HG03066 (cell line): ENCODE results near the gene ARV1.

Experiments
- ATAC-seq: cut with Tn5 transposase; IDR thresholded peaks from one replicate; pipeline ENCODE4 v1.9.1; 2021; ENCODE audit warnings: low read depth; ENCODE audit not compliant: unreplicated experiment

The ARV1 gene

GRCh38 chr1:230978491-230979388 is at the start of gene ARV1, which contains the start of gene TTC13:
TSS of gene ARV1 (plus strand) at chr1:230979094. CDS start at chr1:230979106, 12 bp downstream.
TSS of gene TTC13 (minus strand) at chr1:230978861. CDS start at chr1:230978830, 31 bp downstream.
- ATAC-seq: peak; percentile 88

GRCh38 chr1:230930986-230931385 is 47.9 kb upstream of the ARV1 start:
- no peak for ATAC-seq

DNA sequence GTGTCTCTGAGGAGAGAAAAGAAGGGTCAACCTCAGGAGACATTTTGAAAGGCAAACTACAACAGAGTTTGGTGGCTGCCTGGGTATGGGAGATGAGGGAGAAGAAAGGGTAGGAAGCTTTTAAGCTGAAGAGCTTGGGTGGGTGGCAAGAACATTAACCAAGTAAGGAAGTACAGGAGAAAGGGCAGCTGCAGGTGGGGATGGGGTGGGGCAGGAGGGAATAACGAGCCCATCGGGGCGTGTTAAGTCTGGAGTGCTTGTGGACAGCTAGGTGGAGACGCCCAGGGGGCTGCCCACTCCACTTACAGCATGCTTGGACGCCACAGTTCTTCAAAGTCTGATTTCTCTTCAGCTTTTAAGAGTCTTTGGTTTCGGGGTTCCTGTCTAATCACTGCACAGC is 43.0 kb upstream of the ARV1 start:
- no peak for ATAC-seq

- no peak for ATAC-seq
Observed at GRCh38 chr1:230936475-230936874, 42.4 kb upstream of the ARV1 start.

- no peak for ATAC-seq
Observed at GRCh38 chr1:230937371-230937770, 41.5 kb upstream of the ARV1 start.

- ATAC-seq: no peak
Observed at GRCh38 chr1:230938924-230939368, 39.9 kb upstream of the ARV1 start.

DNA sequence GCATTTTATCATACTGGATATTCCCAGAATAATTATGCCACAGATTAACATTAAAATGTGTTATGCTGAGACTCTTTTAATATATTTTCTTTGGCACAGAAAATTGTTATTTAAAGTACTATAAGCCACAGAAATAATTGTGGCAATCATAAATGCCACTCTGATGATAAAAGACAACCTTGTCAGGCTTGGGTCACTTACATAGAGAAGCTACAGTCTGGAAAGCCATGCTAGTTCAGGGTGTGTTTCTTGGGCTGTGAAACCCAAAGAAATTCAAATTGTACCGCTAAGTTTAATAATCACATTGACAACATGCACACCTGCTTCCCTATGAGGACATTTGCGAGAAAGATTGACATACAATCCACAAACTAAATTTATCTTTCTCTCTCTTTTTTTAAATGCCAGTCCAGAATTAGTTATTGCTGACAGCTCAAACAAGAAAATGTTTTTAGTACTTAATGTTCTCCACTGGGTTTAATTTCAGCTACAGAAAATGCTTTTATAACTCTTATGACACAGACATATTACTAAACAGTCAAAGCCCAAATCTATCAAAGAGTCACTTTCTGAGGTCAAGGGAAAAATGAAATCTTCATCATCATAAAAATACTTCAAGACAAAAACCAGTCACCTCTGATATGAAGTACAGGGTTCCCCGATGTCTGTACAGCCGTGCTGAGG is 38.9 kb upstream of the ARV1 start:
- no peak for ATAC-seq

- no peak for ATAC-seq
Observed at GRCh38 chr1:230940848-230941247, 38.0 kb upstream of the ARV1 start.

DNA sequence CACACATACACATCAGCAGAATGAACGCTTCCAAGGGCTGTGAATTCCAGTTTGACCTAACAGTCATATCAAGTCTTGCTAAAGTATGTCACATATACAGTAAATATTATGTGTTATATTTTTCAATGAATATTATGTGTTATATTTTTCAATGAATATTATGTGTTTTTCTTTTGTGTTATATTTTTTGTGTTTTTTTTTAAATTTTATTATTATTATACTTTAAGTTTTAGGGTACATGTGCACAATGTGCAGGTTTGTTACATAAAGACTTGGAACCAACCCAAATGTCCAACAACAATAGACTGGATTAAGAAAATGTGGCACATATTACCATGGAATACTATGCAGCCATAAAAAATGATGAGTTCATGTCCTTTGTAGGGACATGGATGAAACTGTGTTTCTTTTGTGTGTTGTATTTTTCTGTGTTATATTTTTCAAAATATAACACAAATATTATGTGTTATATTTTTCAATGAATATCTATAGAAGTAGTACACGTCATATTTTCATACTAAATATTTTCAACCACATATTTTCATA is 35.8 kb upstream of the ARV1 start:
- ATAC-seq: no peak

DNA sequence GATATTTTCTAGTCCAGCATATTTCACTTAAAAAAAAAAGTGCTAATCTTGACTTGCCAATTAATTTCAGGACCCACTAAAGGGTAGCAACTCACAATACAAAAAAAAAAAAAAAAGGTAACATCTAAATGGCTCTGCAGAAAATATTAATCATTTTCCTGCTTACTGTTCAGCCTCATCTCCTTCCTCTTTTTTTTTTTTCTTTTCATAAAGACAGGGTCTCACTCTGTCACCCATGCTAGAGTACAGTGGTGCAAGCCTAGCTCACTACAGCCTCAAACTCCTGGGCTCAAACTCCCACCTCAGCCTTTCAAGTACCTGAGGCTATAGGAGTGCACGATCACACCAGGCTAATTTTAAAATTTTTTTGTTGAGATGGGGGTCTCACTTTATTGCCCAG is 30.6 kb upstream of the ARV1 start:
- no peak for ATAC-seq

DNA sequence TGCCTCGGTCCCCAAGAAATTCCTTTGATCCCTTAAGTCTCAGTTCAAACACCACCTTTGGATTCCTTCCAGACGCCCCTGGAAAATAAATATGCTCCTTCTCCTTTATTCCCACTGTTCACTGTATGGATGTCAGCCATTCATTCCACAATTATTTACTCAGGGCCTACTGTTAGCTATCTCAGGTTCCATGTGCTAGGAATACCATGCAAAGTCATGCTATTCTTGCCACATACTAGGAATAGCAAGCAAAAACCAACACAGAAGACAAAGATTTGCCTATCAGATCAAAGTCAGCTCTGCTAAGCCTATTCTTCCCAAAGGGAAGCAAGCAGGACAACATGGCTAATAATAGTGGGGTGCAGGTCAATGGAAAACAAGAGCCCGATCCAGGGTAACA is 30.0 kb upstream of the ARV1 start:
- no peak for ATAC-seq

- no peak for ATAC-seq
Observed at GRCh38 chr1:230950404-230950803, 28.5 kb upstream of the ARV1 start.

DNA sequence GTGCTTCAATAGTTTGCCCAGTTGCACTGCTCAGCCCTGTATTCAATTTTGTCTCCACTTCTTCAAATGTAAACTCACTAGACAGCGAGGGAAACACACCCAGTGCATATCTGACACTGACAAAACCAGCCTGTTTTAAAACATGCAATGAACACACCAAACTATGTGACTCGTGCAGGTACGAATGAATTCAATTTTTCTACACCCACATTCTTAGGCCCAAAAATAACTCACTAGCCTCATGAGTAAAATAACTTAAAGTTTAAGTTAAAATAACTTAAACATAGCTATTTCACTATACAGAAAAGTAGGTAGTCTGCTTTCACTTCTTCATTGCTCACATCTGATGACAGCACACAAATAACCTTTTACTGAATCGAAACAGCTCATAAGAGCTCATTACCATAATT is 21.3 kb upstream of the ARV1 start:
- peak; percentile 84 for ATAC-seq

DNA sequence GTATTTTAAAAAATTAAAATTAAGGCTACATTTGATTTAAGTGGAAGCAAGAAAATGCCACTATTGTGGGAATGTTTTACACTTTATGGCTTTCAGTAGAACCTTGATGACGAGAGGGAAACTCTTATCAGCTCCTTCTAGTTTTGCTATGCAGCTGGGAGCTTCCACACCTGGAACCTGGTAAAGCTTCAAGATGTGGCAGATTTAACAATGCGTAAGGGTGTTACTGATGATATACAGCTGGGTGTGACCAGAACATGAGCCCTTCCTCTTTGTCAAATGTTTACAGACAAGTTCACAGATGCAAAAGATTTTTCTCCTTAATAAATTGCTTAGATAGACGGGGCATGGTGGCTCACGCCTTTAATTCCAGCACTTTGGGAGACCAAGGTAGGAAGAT is 20.5 kb upstream of the ARV1 start:
- ATAC-seq: no peak

DNA sequence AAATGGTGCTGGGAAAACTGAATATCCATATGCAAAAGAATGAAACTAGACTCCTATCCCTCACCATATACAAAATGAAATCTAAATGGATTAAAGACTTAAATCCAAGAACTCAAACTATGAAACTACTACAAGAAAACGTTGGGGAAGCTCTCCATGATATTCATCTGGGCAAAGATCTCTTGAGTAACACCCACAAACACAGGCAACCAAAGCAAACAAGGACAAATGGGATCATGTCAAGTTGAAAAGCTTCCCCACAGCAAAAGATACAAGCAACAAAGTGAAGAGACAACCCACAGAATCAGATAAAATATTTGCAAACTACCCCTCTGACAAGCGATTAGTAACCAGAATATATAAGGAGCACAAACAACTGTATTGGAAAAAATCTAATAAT is 14.0 kb upstream of the ARV1 start:
- no peak for ATAC-seq

DNA sequence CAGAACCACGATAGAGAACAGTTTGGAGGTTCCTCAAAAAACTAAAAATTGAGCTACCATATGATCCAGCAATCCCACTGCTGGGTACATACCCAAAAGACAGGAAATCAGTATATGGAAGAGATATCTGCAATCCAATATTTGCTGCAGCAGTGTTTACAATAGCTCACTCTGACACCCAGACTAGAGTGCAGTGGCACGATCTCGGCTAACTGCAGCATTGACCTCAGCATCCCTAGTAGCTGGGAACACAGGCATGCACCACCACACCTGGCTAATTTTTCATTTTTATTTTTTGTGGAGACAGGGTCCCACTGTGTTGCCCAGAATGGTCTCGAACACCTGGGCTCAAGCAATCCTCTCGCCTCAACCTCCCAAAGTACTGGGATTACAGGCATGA is 13.4 kb upstream of the ARV1 start:
- ATAC-seq: no peak

DNA sequence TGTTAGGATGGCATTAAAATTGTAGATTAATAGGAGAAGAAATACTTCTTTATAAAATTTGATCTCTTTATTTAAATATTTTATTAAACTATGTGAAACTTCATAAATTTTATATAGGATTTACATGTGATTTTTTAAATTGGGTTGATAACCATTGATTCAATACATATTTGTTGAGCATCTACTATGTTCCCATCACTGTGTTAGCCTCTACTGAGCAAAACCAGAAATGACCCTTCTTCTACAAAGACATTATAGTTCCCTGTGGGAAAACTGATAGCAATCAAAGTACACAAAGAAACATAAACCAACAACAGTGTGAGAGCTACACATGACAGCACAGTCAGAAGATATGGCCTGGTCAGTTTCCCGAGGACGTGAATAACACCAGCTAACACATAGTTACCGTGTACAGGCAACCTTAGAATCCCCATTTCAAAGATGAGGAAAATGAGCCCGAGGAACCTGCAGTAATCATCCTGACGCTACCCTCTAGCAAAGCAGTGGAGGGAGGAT is 12.5 kb upstream of the ARV1 start:
- ATAC-seq: no peak

DNA sequence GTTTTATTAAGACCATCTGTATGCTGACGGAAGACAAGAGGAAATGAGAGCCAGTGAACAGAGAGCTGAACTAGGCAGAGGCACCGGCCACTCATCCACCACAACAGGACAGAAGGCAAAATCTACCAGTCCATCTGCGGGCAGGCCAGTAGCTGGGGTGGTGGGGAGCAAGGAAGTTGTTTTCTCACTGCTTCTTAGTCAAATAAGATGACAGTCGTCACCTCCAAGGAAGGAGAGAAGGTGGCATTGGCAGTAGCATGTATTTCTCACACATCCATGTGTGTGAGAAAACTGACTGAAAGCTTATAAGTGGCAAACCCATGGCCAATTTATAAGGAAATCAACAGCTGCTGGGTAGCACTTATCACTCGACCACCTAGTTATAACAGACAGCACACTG is 8.5 kb upstream of the ARV1 start:
- ATAC-seq: no peak

DNA sequence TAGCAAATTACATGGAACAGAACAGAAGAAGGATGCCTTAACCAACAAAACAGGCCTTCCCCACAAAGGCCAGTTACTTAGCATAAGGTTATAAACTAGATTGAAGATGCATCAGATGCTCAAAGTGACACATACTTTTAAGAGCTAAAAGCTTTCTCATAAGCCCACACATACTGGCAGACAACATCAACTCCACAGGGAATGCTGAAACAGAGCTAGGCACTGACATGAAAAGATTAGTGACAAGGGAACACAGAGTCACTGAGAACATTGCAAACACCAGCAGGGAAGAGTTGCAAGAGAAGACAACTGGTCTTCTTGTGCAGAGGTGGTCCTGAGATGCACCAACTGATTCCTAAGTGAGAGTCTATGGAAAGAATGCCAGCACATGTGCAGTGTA is 7.1 kb upstream of the ARV1 start:
- no peak for ATAC-seq

DNA sequence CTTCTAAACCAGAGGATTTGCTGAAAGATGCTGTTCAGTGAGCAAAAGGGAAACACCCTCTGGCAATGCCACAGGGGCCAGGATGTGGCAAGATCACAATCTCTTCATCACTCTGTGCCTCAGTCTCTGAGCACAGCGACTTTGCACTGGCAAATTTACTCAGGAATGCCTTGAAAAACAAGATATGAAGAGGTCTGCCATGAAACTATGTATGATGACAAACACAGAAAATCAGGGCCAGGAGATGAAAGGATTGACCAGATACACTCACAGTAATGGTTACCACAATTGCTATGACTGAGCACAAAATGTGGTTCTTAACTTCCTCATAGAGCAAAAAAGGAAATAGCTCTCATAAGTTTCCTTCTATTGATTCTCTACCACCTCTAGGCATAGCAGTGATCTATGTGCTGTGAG is 6.0 kb upstream of the ARV1 start:
- peak; percentile 61 for ATAC-seq

DNA sequence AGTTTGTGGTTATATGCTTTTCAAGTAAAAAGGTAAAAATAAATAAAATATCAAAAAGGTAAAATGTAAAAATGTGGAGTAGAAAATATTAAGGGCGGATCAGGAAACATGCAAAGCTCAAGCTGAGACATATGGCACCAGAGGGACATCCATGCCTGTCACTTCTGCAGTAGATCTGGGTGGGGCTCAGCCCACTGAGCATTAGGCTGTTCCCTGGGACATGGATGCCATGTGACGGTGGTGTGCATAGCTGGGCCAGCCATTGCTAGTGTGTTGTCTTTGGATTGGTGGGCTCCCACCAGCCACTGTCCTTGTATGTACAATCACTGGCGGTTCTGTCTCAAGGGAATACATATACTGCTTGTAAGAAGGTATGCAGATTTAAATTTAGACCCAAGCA is 3.3 kb upstream of the ARV1 start:
- ATAC-seq: no peak
